CD4-positive, alpha-beta T cell treated with Interleukin-6 for 4 hours (primary cell): ENCODE measurements around the gene VPS11.
"Not testable (repeated sequence)": the region's sequence is repeated elsewhere in the genome, so short reads cannot be mapped to it uniquely, and the experiment has no call there.

ENCODE experiments used
- DNase-seq: peaks from one replicate; pipeline ENCODE4 v3.0.0-alpha.2; 2020; ENCODE audit warnings: mixed read lengths

The VPS11 gene

DNA sequence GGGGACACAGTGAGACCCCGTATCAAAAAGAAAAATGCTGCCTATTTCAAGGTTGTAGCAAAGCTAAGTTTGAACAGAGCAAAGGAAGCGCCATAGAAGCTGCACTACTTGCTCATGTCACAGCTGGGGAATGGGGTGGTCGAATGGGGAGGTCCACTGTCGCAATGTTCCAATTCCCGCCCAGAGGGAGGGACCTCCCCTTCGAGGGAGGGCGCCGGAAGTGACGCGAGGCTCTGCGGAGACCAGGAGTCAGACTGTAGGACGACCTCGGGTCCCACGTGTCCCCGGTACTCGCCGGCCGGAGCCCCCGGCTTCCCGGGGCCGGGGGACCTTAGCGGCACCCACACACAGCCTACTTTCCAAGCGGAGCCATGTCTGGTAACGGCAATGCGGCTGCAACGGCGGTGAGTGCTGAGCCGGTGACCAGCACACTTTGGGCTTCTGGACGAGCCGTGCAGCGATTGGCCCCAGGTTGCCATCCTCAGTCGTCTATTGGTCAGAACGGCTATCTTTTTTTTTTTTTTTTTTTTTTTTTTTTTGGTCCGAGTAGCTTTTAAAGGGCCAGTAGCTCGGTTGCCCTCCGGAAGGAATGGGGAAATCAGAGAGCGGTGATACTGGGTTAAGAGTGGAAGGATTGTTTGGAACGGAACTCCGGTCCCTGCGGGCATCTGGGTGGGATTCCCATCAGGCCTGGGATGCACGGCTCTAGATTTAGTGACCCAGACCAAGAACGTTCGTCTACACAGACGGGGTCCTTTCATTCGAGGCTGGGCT is 17.2 kb downstream of the VPS11 start, which contains the start of gene HMBS:
HMBS (plus strand) TSS at position 219 of the 774 bp plus-strand sequence; CDS start at position 372, 153 bp downstream.
- peak; percentile 90 for DNase-seq

DNA sequence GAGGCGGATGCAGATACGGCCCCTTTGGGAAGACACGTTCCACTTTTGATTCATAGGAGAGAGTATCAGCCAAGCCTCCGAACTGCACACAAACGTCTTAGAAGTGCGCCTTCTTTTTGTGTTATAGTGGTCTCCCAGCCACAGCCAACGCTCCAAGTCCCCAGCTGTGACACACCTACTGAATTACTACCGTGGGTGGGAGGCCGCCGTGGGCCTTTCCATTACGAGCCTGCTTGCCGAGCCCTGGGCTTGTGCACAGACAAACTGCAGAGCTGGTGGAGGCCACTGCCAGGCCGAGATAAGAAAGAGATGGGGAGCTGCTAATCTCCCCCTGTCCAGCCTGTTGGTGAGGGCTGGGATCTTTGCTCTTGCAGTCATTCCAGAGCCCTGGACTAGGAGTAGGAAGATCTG is 17.8 kb downstream of the VPS11 start:
- DNase-seq = peak; percentile 18

DNA sequence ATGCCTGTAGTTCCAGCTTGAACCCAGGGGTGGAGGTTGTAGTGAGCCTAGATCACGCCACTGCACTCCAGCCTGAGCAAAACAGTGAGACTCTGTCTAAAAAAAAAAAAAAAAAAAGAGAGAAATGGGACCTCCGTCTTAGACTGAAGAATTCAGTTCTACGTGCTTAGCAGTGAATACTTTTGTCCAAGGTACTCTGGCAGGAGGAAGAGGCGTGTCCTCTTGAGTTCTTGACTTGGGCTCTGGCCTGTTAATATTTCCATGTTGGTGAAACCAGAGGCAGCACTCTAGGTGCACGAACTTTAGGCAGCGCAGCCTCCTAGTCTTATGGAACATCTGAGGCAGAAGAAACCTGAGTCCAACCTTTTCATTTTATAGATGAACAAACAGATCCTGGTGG is 19.5 kb downstream of the VPS11 start:
- no peak for DNase-seq

GRCh38 chr11:119087747-119088241 is 20.2 kb downstream of the VPS11 start:
- DNase-seq = no peak

GRCh38 chr11:119088406-119088805 is 20.8 kb downstream of the VPS11 start:
- DNase-seq = no peak

DNA sequence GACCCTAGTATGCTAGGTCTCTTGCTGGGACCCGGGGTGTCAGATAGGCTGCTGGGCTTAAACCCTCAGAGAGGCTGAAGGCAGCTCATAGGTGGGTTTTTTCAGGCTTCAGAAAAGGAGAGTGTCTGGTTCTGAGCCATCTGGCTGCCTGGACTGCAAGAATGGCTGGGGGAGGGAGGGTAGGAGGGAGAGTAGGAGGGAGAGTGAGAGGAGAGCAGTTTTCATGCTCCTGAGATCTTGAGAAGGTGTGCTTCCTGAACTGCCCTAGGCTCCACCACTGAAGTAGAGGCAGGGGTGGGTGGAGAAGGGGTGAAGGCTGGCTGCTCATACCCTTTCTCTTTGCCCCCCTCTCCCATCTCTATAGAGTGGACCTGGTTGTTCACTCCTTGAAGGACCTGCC is 21.7 kb downstream of the VPS11 start:
- DNase-seq = no peak

DNA sequence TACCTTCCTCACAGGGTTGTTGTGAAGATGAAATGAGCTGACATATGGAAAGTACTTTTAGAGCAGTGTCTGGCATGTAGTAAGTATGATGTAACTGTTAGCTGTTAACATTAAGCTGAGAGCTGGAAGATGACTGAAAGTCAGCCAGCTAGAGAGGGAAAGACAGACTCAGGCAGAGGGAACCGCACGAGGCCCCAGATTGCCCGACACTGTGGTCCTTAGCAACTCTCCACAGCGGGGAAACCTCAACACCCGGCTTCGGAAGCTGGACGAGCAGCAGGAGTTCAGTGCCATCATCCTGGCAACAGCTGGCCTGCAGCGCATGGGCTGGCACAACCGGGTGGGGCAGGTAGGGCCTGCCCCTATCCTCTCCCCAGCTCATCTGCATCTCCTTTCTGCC is 23.6 kb downstream of the VPS11 start:
- no peak for DNase-seq

DNA sequence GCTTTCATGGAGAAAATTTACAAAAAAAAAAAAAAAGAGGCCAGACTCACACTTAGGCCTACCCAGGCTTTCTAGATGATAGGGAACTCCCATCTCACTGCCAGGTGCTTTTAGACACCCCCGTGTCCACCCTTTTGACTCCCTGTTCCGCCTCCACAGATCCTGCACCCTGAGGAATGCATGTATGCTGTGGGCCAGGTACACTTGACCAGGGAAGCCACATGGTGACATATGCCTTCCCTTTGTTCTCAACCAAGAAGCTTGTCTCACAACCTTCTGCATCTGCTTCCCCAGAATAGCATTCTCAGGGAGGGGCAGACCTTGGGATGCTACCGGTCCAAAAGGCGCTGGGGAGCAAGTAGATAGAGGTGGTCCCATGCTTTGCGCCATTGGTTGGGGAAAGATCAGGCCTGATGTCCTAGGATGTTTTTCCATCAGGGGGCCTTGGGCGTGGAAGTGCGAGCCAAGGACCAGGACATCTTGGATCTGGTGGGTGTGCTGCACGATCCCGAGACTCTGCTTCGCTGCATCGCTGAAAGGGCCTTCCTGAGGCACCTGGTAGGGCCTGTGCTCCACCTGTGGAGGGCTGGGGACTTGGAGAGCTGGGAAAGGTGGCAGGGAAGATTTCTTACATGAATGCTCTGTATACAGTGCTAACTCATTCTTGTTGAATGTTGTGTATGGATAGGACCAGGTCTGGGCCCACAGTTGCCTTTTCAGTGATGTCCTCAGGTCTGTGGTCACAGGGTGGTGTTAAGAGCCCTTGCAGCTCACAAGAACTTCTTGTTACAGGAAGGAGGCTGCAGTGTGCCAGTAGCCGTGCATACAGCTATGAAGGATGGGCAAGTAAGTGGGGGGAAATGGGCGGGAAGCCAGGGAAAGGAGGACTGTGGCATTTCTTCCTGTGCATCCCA is 24.6 kb downstream of the VPS11 start:
- no peak for DNase-seq

DNA sequence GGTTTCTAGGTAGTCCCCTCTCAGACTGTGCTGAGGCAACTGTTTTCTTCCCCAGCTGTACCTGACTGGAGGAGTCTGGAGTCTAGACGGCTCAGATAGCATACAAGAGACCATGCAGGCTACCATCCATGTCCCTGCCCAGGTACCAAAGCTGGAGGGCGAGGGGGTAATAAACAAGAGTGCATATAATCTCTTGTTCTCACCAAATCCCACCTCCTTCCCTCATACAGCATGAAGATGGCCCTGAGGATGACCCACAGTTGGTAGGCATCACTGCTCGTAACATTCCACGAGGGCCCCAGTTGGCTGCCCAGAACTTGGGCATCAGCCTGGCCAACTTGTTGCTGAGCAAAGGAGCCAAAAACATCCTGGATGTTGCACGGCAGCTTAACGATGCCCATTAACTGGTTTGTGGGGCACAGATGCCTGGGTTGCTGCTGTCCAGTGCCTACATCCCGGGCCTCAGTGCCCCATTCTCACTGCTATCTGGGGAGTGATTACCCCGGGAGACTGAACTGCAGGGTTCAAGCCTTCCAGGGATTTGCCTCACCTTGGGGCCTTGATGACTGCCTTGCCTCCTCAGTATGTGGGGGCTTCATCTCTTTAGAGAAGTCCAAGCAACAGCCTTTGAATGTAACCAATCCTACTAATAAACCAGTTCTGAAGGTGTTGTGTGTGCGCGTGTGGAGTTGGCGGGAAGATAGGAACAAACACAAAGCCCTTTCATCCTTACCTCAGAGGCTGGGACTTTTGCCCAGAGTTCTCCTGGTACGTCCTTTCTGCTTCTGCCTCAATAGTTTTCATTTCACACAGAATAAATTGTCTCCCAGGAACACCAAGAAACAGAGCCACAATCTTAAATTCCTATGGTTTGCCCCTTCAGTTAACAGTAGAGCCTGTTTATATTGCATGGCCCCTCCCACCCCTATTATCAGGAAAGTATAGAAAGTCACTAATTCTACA is 25.5 kb downstream of the VPS11 start:
- DNase-seq = no peak

DNA sequence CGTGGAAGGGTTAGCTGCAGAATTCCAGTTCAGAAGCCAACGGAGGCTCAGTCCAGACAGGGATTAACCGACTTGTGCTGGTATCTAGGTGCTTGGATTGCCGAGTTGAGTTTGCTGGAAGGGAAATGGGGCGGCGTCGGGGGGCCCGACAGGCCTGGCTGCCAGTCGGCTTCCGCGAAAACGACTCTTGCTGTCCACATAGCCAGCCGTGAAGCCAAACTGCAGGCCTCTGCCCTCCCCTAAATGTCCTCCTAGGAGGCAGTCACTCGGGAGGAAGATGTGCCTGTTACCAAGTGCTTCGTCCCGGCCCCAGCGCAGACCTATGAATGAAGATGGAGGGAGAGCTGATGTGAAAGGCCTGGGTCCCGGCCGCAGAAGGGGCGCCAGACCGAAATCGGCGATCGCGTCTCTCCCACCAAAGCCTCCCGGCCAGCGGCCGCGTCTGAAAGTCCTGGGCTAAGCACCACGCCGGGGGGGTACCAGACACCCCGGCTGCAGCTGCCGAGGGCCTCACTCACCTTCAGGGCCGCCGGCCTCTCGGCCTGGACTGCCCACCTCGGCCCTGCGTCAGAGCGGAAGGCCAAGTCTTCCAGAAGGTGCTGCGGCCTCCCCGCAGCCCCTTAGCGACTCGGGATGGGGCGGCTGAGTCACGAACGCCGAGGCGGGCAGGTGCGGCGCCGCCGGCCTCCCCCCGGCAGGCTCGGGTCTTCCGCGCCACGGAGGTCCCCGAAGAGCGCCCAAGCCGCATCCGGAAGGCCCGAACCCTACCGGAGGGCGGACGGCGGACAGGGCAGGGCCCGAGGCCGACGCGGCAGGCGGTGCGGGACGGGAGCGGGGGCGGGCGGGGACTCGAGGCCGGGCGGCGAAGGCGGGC is 26.6 kb downstream of the VPS11 start:
- DNase-seq = peak; percentile 63

- DNase-seq = peak; percentile 69
These were observed 27.1 kb downstream of the VPS11 start for GRCh38 chr11:119094816-119095065.

- DNase-seq = peak; percentile 98
These were observed 27.7 kb downstream of the VPS11 start for GRCh38 chr11:119095066-119095880.

DNA sequence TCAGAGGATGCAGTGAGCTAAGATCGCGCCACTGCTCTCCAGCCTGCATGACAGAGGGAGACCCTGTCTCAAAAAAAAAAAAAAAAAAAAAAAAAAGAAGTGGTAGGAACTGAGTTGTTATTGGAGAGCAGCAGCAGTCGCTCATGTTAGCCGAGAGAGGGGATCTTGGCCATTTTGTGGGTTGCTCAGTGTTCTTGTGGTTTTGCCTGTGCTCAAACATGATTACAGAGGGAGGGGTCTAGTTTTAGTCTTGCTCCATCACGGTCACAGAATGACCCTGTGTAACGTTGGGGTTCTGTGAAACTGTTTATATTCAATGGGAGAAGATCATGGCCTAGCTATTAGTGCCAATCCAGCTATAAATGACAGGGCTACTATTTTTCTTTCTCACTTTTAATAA is 32.1 kb downstream of the VPS11 start:
- no peak for DNase-seq

DNA sequence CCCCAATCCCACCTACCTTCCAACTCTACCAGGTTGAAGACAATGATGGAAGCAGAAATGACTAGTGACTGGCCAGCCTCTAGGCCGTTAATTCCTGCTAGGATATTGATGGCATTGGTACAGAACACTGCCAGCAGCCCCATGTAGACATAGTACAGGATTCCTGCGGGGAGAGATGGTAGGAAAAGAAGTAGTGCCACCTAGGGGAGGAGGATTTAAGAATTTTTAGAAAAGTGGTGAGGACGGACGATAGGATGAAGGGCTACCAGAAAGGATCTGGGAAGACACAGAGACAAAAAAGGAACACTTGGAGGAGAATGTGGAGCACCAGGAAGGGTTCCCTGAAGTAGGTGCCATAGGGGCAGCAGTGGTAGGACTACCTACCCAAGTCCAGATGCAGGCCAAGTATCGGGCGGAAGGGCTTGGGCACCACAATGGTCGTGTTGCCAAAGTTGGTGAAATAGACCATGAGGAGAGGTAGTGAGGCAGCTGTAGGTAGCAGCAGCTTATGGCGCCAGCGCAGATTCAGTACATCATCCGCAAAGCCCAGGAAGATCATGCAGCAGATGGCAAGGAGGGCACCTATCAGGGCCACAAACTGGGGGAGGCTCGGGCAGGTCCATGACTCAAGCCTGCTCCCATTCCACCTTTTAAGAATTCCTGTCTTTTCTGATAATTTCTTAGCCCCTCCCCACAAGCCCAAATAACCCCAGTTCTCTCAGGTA is 32.8 kb downstream of the VPS11 start:
- no peak for DNase-seq

DNA sequence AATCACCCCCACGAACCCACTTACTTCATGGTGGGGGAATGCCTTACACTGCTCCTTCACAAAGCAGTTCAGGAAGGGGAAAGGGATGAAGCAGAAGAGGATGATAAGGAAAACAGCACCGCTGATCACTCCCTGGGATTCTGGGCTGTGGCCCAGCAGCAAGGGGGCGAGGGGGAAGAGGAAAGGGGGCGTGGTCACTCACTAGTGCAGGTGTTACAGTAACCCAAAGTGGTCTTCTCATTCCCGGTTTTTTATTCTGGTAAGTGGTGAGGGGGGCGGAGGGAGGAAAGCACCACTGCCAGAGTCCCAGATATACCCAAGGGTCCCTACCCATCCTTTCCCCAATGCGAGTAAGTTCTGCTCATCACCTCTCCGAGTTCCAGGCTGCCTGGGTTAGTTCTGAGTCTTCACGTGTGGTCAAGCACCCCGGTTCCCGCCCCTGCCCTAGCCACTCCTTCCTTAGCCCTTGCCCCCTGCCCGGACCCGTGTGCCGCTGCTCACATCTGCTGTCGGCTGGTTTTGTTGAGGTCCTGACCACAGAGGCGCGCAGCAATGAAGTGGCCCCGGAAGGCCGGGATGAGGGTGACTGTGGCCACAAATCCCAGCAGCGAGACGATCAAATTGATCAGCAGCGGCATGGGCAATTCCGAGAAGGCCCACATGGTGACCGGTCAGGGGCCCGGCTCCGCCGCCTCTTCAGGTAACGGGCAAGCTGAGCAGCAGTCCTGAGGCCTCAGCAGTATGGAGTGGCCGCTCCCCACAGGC is 33.6 kb downstream of the VPS11 start:
- DNase-seq = no peak

DNA sequence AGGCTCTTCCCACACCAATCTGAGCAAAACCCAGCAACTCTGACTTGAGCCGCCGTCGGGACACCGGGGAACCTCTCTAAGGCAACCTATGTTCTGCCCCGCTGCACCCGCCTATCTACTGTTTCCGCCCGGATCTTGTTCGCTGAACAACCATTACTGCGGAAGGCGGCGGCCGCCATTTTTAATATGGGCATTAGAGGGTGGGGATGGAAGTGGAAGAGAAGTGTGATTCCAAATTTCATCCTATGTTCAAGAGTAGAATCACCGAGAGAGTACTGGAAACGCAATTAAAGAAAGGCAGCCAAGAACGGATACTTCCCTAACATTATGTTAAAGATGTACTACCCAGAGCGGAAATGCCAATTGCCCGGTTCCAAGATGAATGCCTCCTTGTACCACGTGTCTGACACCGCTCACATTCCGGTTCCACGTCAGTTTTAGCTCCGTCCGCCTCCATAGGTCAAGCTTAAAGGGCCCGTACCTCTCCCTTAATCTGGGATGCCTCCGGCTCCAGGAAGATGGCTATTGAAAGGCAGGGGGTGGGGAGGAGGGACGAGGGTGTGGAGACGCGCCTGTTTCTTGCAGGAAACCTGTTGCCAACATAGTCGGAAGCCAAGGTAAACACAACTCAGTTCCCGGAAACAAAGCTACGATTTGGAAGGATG is 34.3 kb downstream of the VPS11 start, which contains the start of gene DPAGT1:
DPAGT1 (minus strand) TSS at position 95 of the 665 bp plus-strand sequence. CDS start 198 bp downstream, outside the sequence.
- DNase-seq = peak; percentile 85

GRCh38 chr11:119103161-119103664 is 35.6 kb downstream of the VPS11 start:
- DNase-seq = not testable (repeated sequence)

DNA sequence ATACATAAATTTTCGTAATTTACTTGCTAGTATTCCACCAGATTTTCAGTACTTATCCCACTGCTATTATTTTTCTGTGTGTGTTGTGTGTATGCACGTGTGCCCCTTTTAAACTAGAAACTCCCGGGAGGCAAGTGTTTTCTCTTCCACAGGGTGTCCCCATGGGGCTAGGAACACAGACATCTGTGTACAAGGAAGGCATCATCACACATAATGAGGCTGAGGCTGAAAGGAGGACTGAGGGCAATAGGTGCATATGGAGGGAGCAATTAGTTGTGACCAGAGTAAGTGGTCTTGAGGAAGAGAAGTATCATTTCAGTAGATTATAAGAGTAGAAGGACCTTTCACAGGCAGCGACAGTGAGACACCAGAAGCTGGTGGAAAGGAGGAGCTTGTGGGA is 36.2 kb downstream of the VPS11 start:
- no peak for DNase-seq
